NT2/D1 (cell line): Measurements from ENCODE around the gene ZNF77.

ENCODE experiments used
- DNase-seq: peaks from one replicate; pipeline ENCODE4 v3.0.0-alpha.2; 2011; ENCODE audit warnings: low read depth, low spot score
- H3K27me3 ChIP-seq: 2 replicates; pipeline ENCODE4 v1.6.0; 2011; ENCODE audit warnings: mild to moderate bottlenecking; ENCODE audit not compliant: insufficient read length, insufficient read depth
- H3K36me3 ChIP-seq: 2 replicates; pipeline ENCODE4 v1.6.1; 2011; ENCODE audit warnings: mild to moderate bottlenecking, low read length, mixed read lengths; ENCODE audit not compliant: insufficient read depth, insufficient read length
- H3K4me1 ChIP-seq: 2 replicates; pipeline ENCODE4 v1.5.1; 2011; ENCODE audit not compliant: insufficient read depth, insufficient read length
- H3K4me3 ChIP-seq: 2 replicates; pipeline ENCODE4 v1.5.1; 2011; ENCODE audit warnings: low read depth; ENCODE audit not compliant: insufficient read length
- H3K9ac ChIP-seq: 2 replicates; pipeline ENCODE4 v1.6.0; 2011; ENCODE audit warnings: low read depth; ENCODE audit not compliant: insufficient read length
- H3K9me3 ChIP-seq: 2 replicates; pipeline ENCODE4 v1.5.1; 2011; ENCODE audit warnings: mild to moderate bottlenecking, low read length; ENCODE audit not compliant: insufficient read depth
- SUZ12 ChIP-seq: IDR thresholded peaks from 2 replicates; pipeline ENCODE4 v1.6.1; 2011; ENCODE audit not compliant: insufficient read length, insufficient read depth; ENCODE audit errors: extremely low read depth
- YY1 ChIP-seq: IDR thresholded peaks from 2 replicates; pipeline ENCODE4 v1.6.1; 2011; ENCODE audit not compliant: insufficient read length, insufficient read depth
- ZNF274 ChIP-seq: IDR thresholded peaks from 2 replicates; pipeline ENCODE4 v1.6.1; 2011; ENCODE audit warnings: mild to moderate bottlenecking, low read depth, low read length

Gene ZNF77

GRCh38 chr19:2887391-2887914 is 57.3 kb downstream of the ZNF77 start:
- no peak for TF ChIP-seq SUZ12
- TF ChIP-seq ZNF274 = no peak
- TF ChIP-seq YY1 = no peak
- H3K9ac ChIP-seq = no peak overlapping the region
- no peaks in the 10 kb centered on the region for H3K27me3 ChIP-seq
- H3K9me3 ChIP-seq = peaks cover 5% of the 10 kb centered on the region; the same call in 1 of the 2 replicates
- H3K4me1 ChIP-seq = no peaks in the 10 kb centered on the region
- H3K36me3 ChIP-seq = no peaks in the 10 kb centered on the region
- peak; percentile 49 for DNase-seq
- no peak overlapping the region for H3K4me3 ChIP-seq

GRCh38 chr19:2885736-2886135 is 59.0 kb downstream of the ZNF77 start:
- Histone ChIP-seq H3K9me3 (peaks cover 5% of the 10 kb centered on the region; the same call in 1 of the 2 replicates), H3K27me3 (no peaks in the 10 kb centered on the region), H3K36me3 (no peaks in the 10 kb centered on the region), H3K4me3 (no peak overlapping the region), H3K9ac (no peak overlapping the region), H3K4me1 (no peaks in the 10 kb centered on the region)
- TF ChIP-seq YY1 = no peak
- TF ChIP-seq ZNF274 = no peak
- no peak for TF ChIP-seq SUZ12
- no peak for DNase-seq

GRCh38 chr19:2883686-2884439 is 60.9 kb downstream of the ZNF77 start:
- Histone ChIP-seq H3K4me1 (no peaks in the 10 kb centered on the region), H3K4me3 (no peak overlapping the region), H3K36me3 (no peaks in the 10 kb centered on the region), H3K9me3 (peaks cover 14% of the 10 kb centered on the region), H3K9ac (no peak overlapping the region), H3K27me3 (no peaks in the 10 kb centered on the region)
- no peak for DNase-seq
- no peak for TF ChIP-seq ZNF274
- no peak for TF ChIP-seq YY1
- TF ChIP-seq SUZ12 = no peak
